NCI-H2081 treated with DMSO at 0.1 percent for 48 hours (cell line): Measurements from ENCODE around the gene SLC24A4.

Experiments used
- DNase-seq: peaks from one replicate; lab custom pipeline; 2025; lab: John Stamatoyannopoulos, UW

The SLC24A4 gene

GRCh38 chr14:92500491-92500941, 177.6 kb downstream of the SLC24A4 start:
- DNase-seq: no peak

DNA sequence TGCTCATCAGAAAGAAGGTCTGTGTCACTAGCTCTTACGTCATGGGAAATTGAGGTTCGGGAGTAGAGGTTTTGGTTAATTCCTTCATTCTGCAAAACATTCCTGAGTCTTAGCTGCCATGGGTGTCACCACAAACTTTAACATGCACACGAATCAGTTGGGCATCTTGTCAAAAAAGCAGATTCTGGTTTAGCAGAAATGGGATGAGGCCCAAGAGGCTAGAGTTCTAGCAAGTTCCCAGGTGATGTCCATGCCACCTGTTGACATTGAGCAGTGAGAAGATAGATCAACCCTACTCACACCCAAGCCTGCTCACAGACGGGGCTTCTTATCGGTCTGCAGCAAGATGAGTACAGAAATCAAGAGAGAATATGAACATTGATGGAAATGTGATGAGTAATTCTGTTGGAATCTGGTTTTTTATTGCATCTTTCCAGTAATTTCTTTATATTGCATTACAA, 179.0 kb downstream of the SLC24A4 start:
- no peak for DNase-seq

DNA sequence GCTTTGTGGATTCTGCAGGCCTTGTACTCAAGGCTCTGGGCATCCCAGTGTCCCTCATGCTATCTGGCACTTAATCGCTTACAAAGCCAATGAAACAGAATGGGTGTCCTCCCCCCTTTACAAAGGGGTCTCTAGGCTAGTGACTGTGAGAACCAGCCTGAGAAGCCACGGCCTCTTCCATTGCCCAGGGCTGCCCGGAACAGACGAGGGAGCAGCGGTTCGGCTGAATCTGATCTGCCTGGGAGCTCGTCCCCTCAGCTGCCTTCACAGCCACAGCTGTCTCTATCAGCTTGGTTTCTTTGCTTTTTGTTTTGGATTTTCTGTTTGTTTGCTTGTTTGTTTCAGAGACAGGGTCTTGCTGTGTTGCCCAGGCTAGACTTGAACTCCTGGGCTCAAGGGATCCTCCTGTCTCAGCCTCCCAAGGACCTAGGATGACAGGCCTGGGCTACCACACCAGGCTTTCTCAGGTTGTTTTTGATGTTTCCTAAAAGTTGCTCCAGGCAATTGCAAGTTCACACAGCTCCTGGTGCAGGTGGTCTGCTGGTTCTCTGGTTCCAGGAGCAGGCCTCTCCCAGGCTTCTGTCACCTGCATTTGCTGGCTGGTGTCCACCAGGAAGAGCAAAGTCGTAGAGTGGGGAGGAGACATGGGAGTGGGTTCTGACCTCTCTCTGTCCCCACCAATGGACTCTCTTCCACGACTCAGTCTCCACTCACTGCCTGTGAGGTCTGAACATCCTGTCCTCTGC, 179.7 kb downstream of the SLC24A4 start:
- DNase-seq: no peak

- no peak for DNase-seq
Observed at GRCh38 chr14:92503756-92504491, 181.0 kb downstream of the SLC24A4 start.

DNA sequence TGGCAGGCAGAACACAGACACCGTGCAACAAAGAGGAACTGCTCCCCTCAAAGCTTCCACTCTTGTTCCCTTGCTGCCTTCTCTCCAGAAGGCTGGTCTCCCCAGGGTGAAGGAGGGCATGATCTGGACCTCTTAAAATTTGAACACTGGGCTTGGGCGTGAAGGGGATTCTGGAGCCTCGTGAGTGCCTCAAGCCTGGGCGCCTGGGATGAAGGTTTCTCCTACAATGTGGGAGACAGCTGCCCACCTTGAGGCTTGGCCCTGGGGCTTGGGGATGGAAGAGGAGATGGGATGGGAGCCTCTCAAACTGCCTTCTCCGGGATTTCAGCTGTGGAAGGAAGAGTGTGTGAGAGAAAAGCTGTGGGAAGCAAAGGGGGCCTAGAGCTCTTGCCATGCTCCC, 182.9 kb downstream of the SLC24A4 start:
- DNase-seq: no peak

GRCh38 chr14:92506231-92506630, 183.3 kb downstream of the SLC24A4 start:
- no peak for DNase-seq

- DNase-seq: peak; percentile 37
Observed at GRCh38 chr14:92507174-92507768, 184.3 kb downstream of the SLC24A4 start.

GRCh38 chr14:92510972-92511371, 188.0 kb downstream of the SLC24A4 start:
- DNase-seq: no peak

GRCh38 chr14:92511453-92512238, 188.7 kb downstream of the SLC24A4 start:
- DNase-seq: no peak

GRCh38 chr14:92512807-92513203, 189.8 kb downstream of the SLC24A4 start:
- no peak for DNase-seq

DNA sequence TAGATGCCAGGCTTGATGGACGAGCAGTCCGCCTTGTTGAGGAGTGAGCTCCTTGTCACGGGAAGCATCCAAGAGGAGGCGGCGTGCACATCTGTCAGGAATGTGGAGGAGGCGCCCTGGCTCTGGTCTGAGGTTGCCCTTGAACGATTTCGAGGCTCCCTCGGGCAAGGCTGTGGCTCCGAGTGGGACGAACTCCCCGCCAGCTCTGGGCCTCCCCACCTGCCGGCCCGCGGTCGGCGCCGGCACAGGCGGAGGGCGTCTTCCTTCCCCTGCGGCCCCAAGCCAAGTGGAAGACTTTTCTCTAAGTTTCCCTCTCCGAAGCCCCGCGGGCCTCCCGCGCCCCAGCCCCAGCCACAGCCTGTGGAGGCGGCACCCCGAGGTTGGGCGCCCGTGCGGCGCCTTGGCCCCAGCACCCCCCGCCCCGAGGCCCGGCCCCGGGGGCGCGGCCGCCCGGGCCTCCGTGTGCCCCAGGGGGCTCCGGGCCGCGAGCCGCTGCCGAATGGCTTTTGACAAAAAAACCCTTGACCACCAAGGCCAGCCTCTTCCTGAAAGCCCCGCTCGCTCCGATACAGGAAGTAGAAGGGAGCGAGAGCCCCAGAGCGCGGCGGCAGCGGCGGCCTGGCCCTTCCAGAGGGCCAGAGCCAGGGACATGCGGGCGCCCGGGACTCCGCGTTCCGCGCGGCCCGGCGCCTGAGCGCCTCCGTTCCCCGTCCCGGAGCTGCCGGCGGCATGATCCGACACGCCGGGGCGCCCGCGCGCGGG, 190.4 kb downstream of the SLC24A4 start, which contains the start of gene RIN3:
Gene RIN3 (plus strand): TSS at position 578 of the 762 bp plus-strand sequence. CDS start 152 bp downstream, at position 730.
- no peak for DNase-seq

DNA sequence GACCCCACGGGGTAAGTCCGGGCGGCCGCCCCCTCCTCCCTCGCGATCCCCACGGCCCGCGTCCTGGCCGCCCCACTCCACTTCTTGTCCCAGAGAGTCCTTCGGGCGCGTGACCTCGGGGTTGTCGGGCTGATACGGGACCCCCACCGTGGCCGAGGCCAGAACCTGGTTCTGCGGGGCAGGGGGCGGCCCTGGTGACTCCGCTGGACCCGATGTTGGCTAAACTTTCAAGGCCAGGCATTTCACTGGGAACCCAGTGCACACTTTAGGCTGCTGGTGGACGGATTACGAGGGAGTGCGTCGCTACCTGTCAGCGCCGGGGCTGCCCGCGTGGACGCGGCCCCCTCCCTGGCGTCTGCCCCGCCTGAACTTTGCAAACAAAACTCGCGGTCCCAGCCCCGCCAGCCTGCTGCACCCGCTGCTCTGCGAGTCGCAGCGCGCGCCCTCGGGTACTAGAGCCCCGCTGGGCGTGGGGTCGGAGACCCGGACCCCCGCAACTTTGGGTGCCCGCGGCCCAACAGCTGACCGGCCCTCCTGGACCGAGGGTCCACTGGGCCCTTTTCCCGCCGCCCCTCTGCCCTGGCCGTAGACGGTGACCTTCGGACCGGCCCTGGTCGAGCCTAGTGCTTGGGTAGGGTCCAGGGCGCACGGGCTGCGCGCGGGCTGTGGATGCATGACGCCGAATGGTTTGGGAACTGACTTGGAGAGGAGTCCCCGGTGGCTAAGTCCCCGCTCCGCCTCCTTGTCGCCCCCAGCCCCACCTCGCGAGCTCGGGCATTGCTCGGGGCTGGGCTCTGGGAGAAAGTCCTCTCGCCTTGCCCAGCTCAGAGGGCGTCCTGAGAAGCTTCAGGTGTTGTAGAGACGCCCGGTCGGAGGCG, 191.2 kb downstream of the SLC24A4 start:
- DNase-seq: no peak

DNA sequence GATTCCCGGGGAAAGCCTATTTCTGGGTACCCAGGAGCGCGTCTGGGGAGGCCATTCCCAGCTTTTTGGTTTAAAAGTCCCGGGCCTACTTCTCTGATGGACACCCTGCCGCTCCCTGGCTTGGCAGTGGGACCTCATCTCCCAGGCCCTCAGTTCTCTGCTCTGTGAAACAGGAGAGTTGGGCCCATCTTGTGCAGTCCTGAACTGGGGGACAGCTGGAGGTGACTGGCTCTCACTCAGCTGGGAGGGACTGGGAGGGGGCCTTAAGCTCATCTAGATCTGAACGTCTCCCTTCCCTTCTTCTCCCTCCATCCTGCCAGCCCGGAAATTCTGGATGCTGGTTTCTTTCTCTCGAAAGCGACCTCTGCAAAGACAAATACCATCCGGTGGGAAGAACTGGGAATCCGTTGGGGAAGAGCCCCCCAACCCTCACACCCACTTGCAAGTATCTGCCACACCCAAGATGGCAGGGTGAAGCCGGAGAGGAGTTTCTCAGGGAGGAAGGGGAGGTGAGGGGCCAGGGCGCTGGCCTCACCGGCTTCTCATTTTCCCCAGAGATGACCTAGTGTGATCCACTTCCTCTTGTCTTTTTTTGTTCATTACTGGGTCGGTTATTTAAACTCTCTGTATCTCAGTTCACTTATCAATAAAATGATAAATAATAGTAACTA, 192.0 kb downstream of the SLC24A4 start:
- no peak for DNase-seq

- DNase-seq: no peak
Observed at GRCh38 chr14:92515546-92516343, 192.8 kb downstream of the SLC24A4 start.

GRCh38 chr14:92516344-92516965, 193.5 kb downstream of the SLC24A4 start:
- no peak for DNase-seq

DNA sequence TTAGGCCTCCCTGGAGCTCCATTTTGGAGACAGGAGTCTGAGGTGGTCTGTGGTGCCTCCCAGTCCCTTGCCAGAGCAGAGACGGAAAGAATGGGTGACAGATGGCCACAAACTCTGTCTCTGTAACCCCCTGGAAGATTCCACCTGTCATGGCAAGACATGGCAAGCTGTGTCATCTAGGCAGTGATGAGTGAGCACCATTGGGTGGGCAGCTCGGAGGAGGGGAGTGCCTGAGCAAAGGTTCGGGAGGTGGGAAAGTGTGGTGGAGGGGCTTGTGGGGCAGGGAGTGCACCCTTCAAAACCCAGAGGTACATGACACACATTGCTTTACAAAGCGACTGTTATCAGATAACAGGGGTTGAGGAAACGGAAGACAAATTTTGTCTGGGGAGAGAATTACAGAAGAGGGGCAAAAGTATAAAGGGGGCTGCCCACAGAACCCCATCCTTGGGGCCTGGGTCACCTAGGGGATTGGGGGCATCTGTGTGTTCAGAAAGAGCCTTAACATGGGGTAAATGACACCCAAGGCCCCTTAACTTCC, 194.1 kb downstream of the SLC24A4 start:
- DNase-seq: no peak

- no peak for DNase-seq
Observed at GRCh38 chr14:92517761-92518160, 194.8 kb downstream of the SLC24A4 start.
